OCI-LY7 (cell line): ENCODE measurements around the gene NUP133. TPM values are rescaled to one million over a fixed set of nuclear protein-coding genes. Genes with fewer than 3 reads are reported as not detected.

Experiments used
- BruUV-seq: library from RNA; stranded (reverse); fragments of 400-500 nt; replicated peaks from 2 replicates; lab custom pipeline; 2021; lab: Mats Ljungman, UMichigan
- CTCF ChIA-PET: fragments of 300-600 bp; sonication (Branson Sonifier 250); formaldehyde crosslinking; loops from one replicate; lab custom pipeline; 2022; ENCODE audit warnings: antibody characterized with exemption; ENCODE audit not compliant: unreplicated experiment; lab: Charles Lee
- POLR2A ChIA-PET: fragments of 300-600 bp; sonication (Branson Sonifier 250); formaldehyde crosslinking; loops from one replicate; lab custom pipeline; 2022; ENCODE audit warnings: antibody characterized with exemption; lab: Charles Lee
- DNase-seq: peaks from one replicate; pipeline ENCODE4 v3.0.0-alpha.2; 2015; ENCODE audit warnings: low spot score
- H2AFZ ChIP-seq: fragments of 200-600 bp; sonication (generic), shearing (Covaris generic); 2 replicates; pipeline ENCODE4 v1.6.1; 2014; ENCODE audit warnings: mild to moderate bottlenecking, antibody characterized with exemption, low read length, moderate library complexity
- H3K27ac ChIP-seq: fragments of 200-600 bp; sonication (generic); 2 replicates; pipeline ENCODE4 v1.5.1; 2014; ENCODE audit warnings: mixed run types, low read depth, mild to moderate bottlenecking, moderate library complexity, low read length, inconsistent platforms; ENCODE audit not compliant: poor library complexity, severe bottlenecking
- H3K36me3 ChIP-seq: fragments of 200-600 bp; sonication (generic); 2 replicates; pipeline ENCODE4 v1.6.1; 2014; ENCODE audit warnings: mild to moderate bottlenecking, antibody characterized with exemption, low read length, moderate library complexity, mixed read lengths; ENCODE audit not compliant: insufficient read depth
- H3K4me1 ChIP-seq: fragments of 200-600 bp; sonication (generic); 2 replicates; pipeline ENCODE4 v1.5.1; 2014; ENCODE audit warnings: mild to moderate bottlenecking, low read length; ENCODE audit not compliant: insufficient read depth, poor library complexity, severe bottlenecking
- H3K4me2 ChIP-seq: fragments of 200-600 bp; sonication (generic); 2 replicates; pipeline ENCODE4 v1.6.1; 2014; ENCODE audit warnings: mild to moderate bottlenecking, low read length
- H3K4me3 ChIP-seq: fragments of 200-600 bp; sonication (generic); 2 replicates; pipeline ENCODE4 v1.5.1; 2014; ENCODE audit warnings: mild to moderate bottlenecking, low read depth, low read length; ENCODE audit not compliant: poor library complexity, severe bottlenecking
- H3K79me2 ChIP-seq: fragments of 200-600 bp; sonication (generic); 2 replicates; pipeline ENCODE4 v1.6.1; 2016; ENCODE audit warnings: low read depth, mild to moderate bottlenecking, low read length, moderate library complexity, mixed read lengths; ENCODE audit not compliant: insufficient read depth
- H3K9me2 ChIP-seq: fragments of 200-600 bp; sonication (generic); 2 replicates; pipeline ENCODE4 v1.6.1; 2016; ENCODE audit warnings: mild to moderate bottlenecking, low read length, mixed read lengths; ENCODE audit not compliant: insufficient read depth
- H3K9me3 ChIP-seq: fragments of 200-600 bp; sonication (generic); 2 replicates; pipeline ENCODE4 v1.6.1; 2014; ENCODE audit warnings: mild to moderate bottlenecking, mixed run types, low read length, mixed read lengths
- H4K20me1 ChIP-seq: fragments of 200-600 bp; sonication (generic); 2 replicates; pipeline ENCODE4 v1.6.1; 2014; ENCODE audit warnings: mild to moderate bottlenecking, antibody characterized with exemption, low read length, moderate library complexity, mixed read lengths; ENCODE audit not compliant: insufficient read depth
- CTCF ChIP-seq: fragments of 200-600 bp; sonication (generic); conservative IDR thresholded peaks from 2 replicates; pipeline ENCODE4 v1.5.1; 2014; ENCODE audit warnings: mild to moderate bottlenecking, antibody characterized with exemption, low read length, moderate library complexity, mixed read lengths
- EZH2phosphoT487 ChIP-seq: fragments of 200-600 bp; sonication (generic); IDR thresholded peaks from 2 replicates; pipeline ENCODE4 v1.6.1; 2018; ENCODE audit warnings: low read depth, borderline replicate concordance, mild to moderate bottlenecking, mixed run types, antibody characterized with exemption, low read length, moderate library complexity, mixed read lengths
- intact Hi-C: fragments of 100-400 bp; cut with micrococcal nuclease; formaldehyde crosslinking; loops from one replicate; pipeline ENCODE4 v1.10.0; 2022; ENCODE audit not compliant: unreplicated experiment
- total RNA-seq, 2 experiments: library from RNA; depleted of rRNA in 1 of 2; stranded (reverse); fragments of >200 nt in 1 of 2; shearing (Covaris generic) in 1 of 2; gene quantifications; 2 replicates each; pipeline ENCODE4 v1.2.3, GENCODE V29; 2014 to 2022

The NUP133 gene
- total RNA-seq, 2 experiments from 2014 or later, result 33.0 to 50.4 TPM

GRCh38 chr1:229536982-229537381 is 28.8 kb upstream of the NUP133 start:
- Histone ChIP-seq H4K20me1 (no peaks in the 10 kb centered on the region), H3K9me3 (no peaks in the 10 kb centered on the region), H3K4me1 (no peaks in the 10 kb centered on the region), H3K4me3 (no peak overlapping the region), H3K79me2 (no peaks in the 10 kb centered on the region), H3K9me2 (no peaks in the 10 kb centered on the region), H3K36me3 (peaks cover 65% of the 10 kb centered on the region), H2AFZ (no peak overlapping the region), H3K27ac (no peak overlapping the region), H3K4me2 (no peak overlapping the region)
- ChIA-PET CTCF (no interaction called here), POLR2A (no interaction called here)
- TF ChIP-seq EZH2phosphoT487, result no peak
- TF ChIP-seq CTCF, result no peak
- BruUV-seq, result no TSS peak
- DNase-seq, result no peak
- intact Hi-C loops, result no loop called here

- Histone ChIP-seq H2AFZ (no peak overlapping the region), H3K4me1 (no peaks in the 10 kb centered on the region), H3K9me3 (no peaks in the 10 kb centered on the region), H3K4me2 (no peak overlapping the region), H3K27ac (no peak overlapping the region), H4K20me1 (no peaks in the 10 kb centered on the region), H3K4me3 (no peak overlapping the region), H3K79me2 (no peaks in the 10 kb centered on the region), H3K36me3 (peaks cover 65% of the 10 kb centered on the region), H3K9me2 (no peaks in the 10 kb centered on the region)
- no TSS peak for BruUV-seq
- DNase-seq, result no peak
- ChIA-PET POLR2A (no interaction called here), CTCF (no interaction called here)
- TF ChIP-seq EZH2phosphoT487 (no peak), CTCF (no peak)
- intact Hi-C loops, result no loop called here
Measured at GRCh38 chr1:229535230-229535629, 27.1 kb upstream of the NUP133 start.

GRCh38 chr1:229531326-229531725 is 23.2 kb upstream of the NUP133 start:
- peaks cover 52% of the 10 kb centered on the region for H3K36me3 ChIP-seq
- POLR2A ChIA-PET, result interaction anchor here (0.7 to 1.9 kb wide), 2 partner anchors 11 to 41 kb away, joined by 4 to 9 read pairs; no protein-coding TSS in a partner anchor
- no peaks in the 10 kb centered on the region for H3K4me1 ChIP-seq
- CTCF ChIA-PET, result no interaction called here
- no peak overlapping the region for H3K4me2 ChIP-seq
- H4K20me1 ChIP-seq, result no peaks in the 10 kb centered on the region
- no peak overlapping the region for H3K27ac ChIP-seq
- no peaks in the 10 kb centered on the region for H3K9me3 ChIP-seq
- H3K79me2 ChIP-seq, result no peaks in the 10 kb centered on the region
- H3K9me2 ChIP-seq, result no peaks in the 10 kb centered on the region
- no peak overlapping the region for H3K4me3 ChIP-seq
- TF ChIP-seq CTCF, result no peak
- no peak for TF ChIP-seq EZH2phosphoT487
- no TSS peak for BruUV-seq
- no peak overlapping the region for H2AFZ ChIP-seq
- intact Hi-C loops, result no loop called here
- DNase-seq, result no peak
